Measurements from ENCODE around the gene ZNF598. TPM values are rescaled to one million over a fixed set of nuclear protein-coding genes. Genes with fewer than 3 reads are reported as not detected.
A peak's percentile ranks its signal among the peaks of the same experiment; 100 is the strongest.
"Not testable (repeated sequence)": the region's sequence is repeated elsewhere in the genome, so short reads cannot be mapped to it uniquely, and the experiment has no call there.

The ZNF598 gene
- total RNA-seq, 2 experiments from 2014 or later = 75.1 to 75.9 TPM

GRCh38 chr16:1964506-1965395 lies 44.9 kb downstream of the ZNF598 start, which contains the start of gene RPS2:
RPS2 (minus strand) TSS chr16:1964826; CDS start chr16:1964625, 201 bp downstream.
- CTCF ChIA-PET = interaction anchor here (0.6 to 1.9 kb wide), 4 partner anchors 19 to 101 kb away, joined by 3 to 6 read pairs (median 4); partner anchors contain the start of genes GFER and MSRB1
- Mint-ChIP-seq H3K4me1 (ENCODE audit: low read depth) (peaks cover 47% of the 10 kb centered on the region), H3K27ac (peak within 1 kb of the TSS; percentile 96), H3K9me3 (ENCODE audit: insufficient read depth) (no peaks in the 10 kb centered on the region), H3K36me3 (ENCODE audit: low read depth) (peaks cover 50% of the 10 kb centered on the region), H3K27me3 (ENCODE audit: low read depth) (no peaks in the 10 kb centered on the region), H3K4me3 (peak within 1 kb of the TSS; percentile 96)
- ATAC-seq (peak; percentile 83), DNase-seq (peak; percentile 99)
- POLR2A ChIA-PET = interaction anchor here (0.6 to 4.3 kb wide), 29 partner anchors 9 to 1376 kb away, joined by 3 to 44 read pairs (median 5); partner anchors contain the start of genes FAHD1, GFER, HAGH and KCTD5

GRCh38 chr16:1963806-1964505 lies 45.7 kb downstream of the ZNF598 start:
- DNase-seq = peak; percentile 59
- Mint-ChIP-seq H3K9me3 (ENCODE audit: insufficient read depth) (no peaks in the 10 kb centered on the region), H3K36me3 (ENCODE audit: low read depth) (peaks cover 50% of the 10 kb centered on the region), H3K4me3 (peak overlapping the region; percentile 96), H3K27ac (peak overlapping the region; percentile 95), H3K27me3 (ENCODE audit: low read depth) (no peaks in the 10 kb centered on the region), H3K4me1 (ENCODE audit: low read depth) (peaks cover 49% of the 10 kb centered on the region)
- ChIA-PET CTCF (interaction anchor here (0.6 to 1.9 kb wide), 3 partner anchors 20 to 40 kb away, joined by 3 to 6 read pairs (median 4); partner anchors contain the start of genes GFER and MSRB1), POLR2A (interaction anchor here (0.6 to 4.3 kb wide), 24 partner anchors 8 to 1375 kb away, joined by 3 to 44 read pairs (median 6); partner anchors contain the start of genes FAHD1, GFER, HAGH and KCTD5)
- peak; percentile 9 for ATAC-seq

GRCh38 chr16:1962161-1963153 lies 47.2 kb downstream of the ZNF598 start:
- POLR2A ChIA-PET = interaction anchor here (1.1 to 4.3 kb wide), 4 partner anchors 9 to 193 kb away, joined by 3 to 44 read pairs (median 6); partner anchors contain the start of genes SYNGR3, TBL3 and TRAF7
- Mint-ChIP-seq H3K36me3 (ENCODE audit: low read depth) (peaks cover 50% of the 10 kb centered on the region), H3K27ac (peak overlapping the region; percentile 95), H3K4me1 (ENCODE audit: low read depth) (peaks cover 51% of the 10 kb centered on the region), H3K4me3 (peak overlapping the region; percentile 96)
- not testable (repeated sequence) for ATAC-seq; H3K9me3 Mint-ChIP-seq (ENCODE audit: insufficient read depth); DNase-seq; H3K27me3 Mint-ChIP-seq (ENCODE audit: low read depth)
- CTCF ChIA-PET = interaction anchor here (1.3 kb wide), 1 partner anchor 256 kb away, joined by 4 read pairs; the partner anchor contains the start of gene MAPK8IP3

GRCh38 chr16:1961651-1962067 lies 48.0 kb downstream of the ZNF598 start:
- H3K36me3 Mint-ChIP-seq (ENCODE audit: low read depth) = peaks cover 50% of the 10 kb centered on the region
- ATAC-seq (no peak), DNase-seq (peak; percentile 35)
- no peaks in the 10 kb centered on the region for H3K27me3 Mint-ChIP-seq (ENCODE audit: low read depth)
- peak overlapping the region; percentile 95 for H3K27ac Mint-ChIP-seq
- peak overlapping the region; percentile 96 for H3K4me3 Mint-ChIP-seq
- CTCF ChIA-PET = interaction anchor here (0.9 to 1.3 kb wide), 2 partner anchors 10 to 256 kb away, joined by 3 to 4 read pairs; partner anchors contain the start of genes MAPK8IP3 and TBL3
- H3K9me3 Mint-ChIP-seq (ENCODE audit: insufficient read depth) = no peaks in the 10 kb centered on the region
- POLR2A ChIA-PET = interaction anchor here (0.6 to 1.3 kb wide), 4 partner anchors 9 to 783 kb away, joined by 3 to 6 read pairs (median 3); partner anchors contain the start of gene TRAF7
- H3K4me1 Mint-ChIP-seq (ENCODE audit: low read depth) = peaks cover 51% of the 10 kb centered on the region

GRCh38 chr16:1960665-1961630 lies 48.7 kb downstream of the ZNF598 start:
- H3K36me3 Mint-ChIP-seq (ENCODE audit: low read depth) = peaks cover 50% of the 10 kb centered on the region
- no peak for ATAC-seq
- H3K4me1 Mint-ChIP-seq (ENCODE audit: low read depth) = peaks cover 50% of the 10 kb centered on the region
- peak overlapping the region; percentile 95 for H3K4me3 Mint-ChIP-seq
- CTCF ChIA-PET = interaction anchor here (0.9 to 1.5 kb wide), 4 partner anchors 11 to 255 kb away, joined by 3 to 5 read pairs (median 4); partner anchors contain the start of genes MAPK8IP3, MSRB1 and TBL3
- POLR2A ChIA-PET = interaction anchor here (0.6 to 2.5 kb wide), 9 partner anchors 10 to 784 kb away, joined by 3 to 19 read pairs (median 3); partner anchors contain the start of genes MSRB1, TBL3 and TRAF7
- peak overlapping the region; percentile 95 for H3K27ac Mint-ChIP-seq
- peak; percentile 40 for DNase-seq
- no peaks in the 10 kb centered on the region for H3K9me3 Mint-ChIP-seq (ENCODE audit: insufficient read depth)
- no peaks in the 10 kb centered on the region for H3K27me3 Mint-ChIP-seq (ENCODE audit: low read depth)

GRCh38 chr16:1959269-1960039 lies 50.2 kb downstream of the ZNF598 start, which contains the start of gene NDUFB10:
NDUFB10 (plus strand) TSS chr16:1959538; CDS start chr16:1959625, 87 bp downstream.
- ATAC-seq (peak; percentile 76), DNase-seq (peak; percentile 92)
- CTCF ChIA-PET = interaction anchor here (1.4 kb wide), 1 partner anchor 16 kb away, joined by 4 read pairs; the partner anchor contains the start of gene MSRB1
- peaks cover 41% of the 10 kb centered on the region for H3K36me3 Mint-ChIP-seq (ENCODE audit: low read depth)
- H3K27ac Mint-ChIP-seq = peak within 1 kb of the TSS; percentile 95
- H3K9me3 Mint-ChIP-seq (ENCODE audit: insufficient read depth) = no peaks in the 10 kb centered on the region
- no peaks in the 10 kb centered on the region for H3K27me3 Mint-ChIP-seq (ENCODE audit: low read depth)
- POLR2A ChIA-PET = interaction anchor here (1.0 to 2.5 kb wide), 4 partner anchors 9 to 190 kb away, joined by 3 to 19 read pairs (median 8); partner anchors contain the start of genes MSRB1 and TBL3
- H3K4me1 Mint-ChIP-seq (ENCODE audit: low read depth) = peaks cover 45% of the 10 kb centered on the region
- H3K4me3 Mint-ChIP-seq = peak within 1 kb of the TSS; percentile 95

- H3K27ac Mint-ChIP-seq = peak overlapping the region; percentile 95
- no peaks in the 10 kb centered on the region for H3K9me3 Mint-ChIP-seq (ENCODE audit: insufficient read depth)
- ChIA-PET CTCF (no interaction called here), POLR2A (interaction anchor here (2.5 kb wide), 1 partner anchor 12 kb away, joined by 19 read pairs; the partner anchor contains the start of gene TBL3)
- DNase-seq (no peak), ATAC-seq (no peak)
- peaks cover 36% of the 10 kb centered on the region for H3K36me3 Mint-ChIP-seq (ENCODE audit: low read depth)
- peaks cover 40% of the 10 kb centered on the region for H3K4me1 Mint-ChIP-seq (ENCODE audit: low read depth)
- peak overlapping the region; percentile 95 for H3K4me3 Mint-ChIP-seq
- no peaks in the 10 kb centered on the region for H3K27me3 Mint-ChIP-seq (ENCODE audit: low read depth)
Observed at GRCh38 chr16:1958715-1959268, 50.8 kb downstream of the ZNF598 start.

GRCh38 chr16:1958143-1958491 lies 51.5 kb downstream of the ZNF598 start:
- H3K27ac Mint-ChIP-seq; ATAC-seq; CTCF ChIA-PET; DNase-seq; H3K27me3 Mint-ChIP-seq (ENCODE audit: low read depth); H3K9me3 Mint-ChIP-seq (ENCODE audit: insufficient read depth); H3K4me3 Mint-ChIP-seq; POLR2A ChIA-PET: not testable (repeated sequence)
- Mint-ChIP-seq H3K4me1 (ENCODE audit: low read depth) (peaks cover 35% of the 10 kb centered on the region), H3K36me3 (ENCODE audit: low read depth) (peaks cover 29% of the 10 kb centered on the region)

Measured in activated CD8-positive, alpha-beta T cell treated with anti-CD3 and anti-CD28 coated beads, Interleukin-2, amount 10 ng/mL, durations not matched to agents 7 days and 5 days (primary cell).